IMR-90 (cell line): ENCODE results near the gene ADAMTSL1. TPM values are rescaled to one million over a fixed set of nuclear protein-coding genes. Genes with fewer than 3 reads are reported as not detected.

ENCODE experiments used
- ATAC-seq: fragments of 200-7000 bp; cut with Tn5 transposase; 2 replicates; pipeline ENCODE4 v1.9.1; 2020; ENCODE audit warnings: low read depth, mild to moderate bottlenecking, moderate library complexity
- BruUV-seq: library from RNA; stranded (reverse); fragments of 400-500 nt; replicated peaks from 2 replicates; lab custom pipeline; 2021; lab: Mats Ljungman, UMichigan
- CTCF ChIA-PET: fragments of 300-600 bp; formaldehyde crosslinking; extraction: SDS; loops from one replicate; lab custom pipeline; 2021; ENCODE audit warnings: antibody characterized with exemption; lab: Yijun Ruan, JAX
- POLR2A ChIA-PET: fragments of 300-600 bp; sonication (Branson Sonifier 250); formaldehyde crosslinking; loops from one replicate; lab custom pipeline; 2022; ENCODE audit warnings: antibody characterized with exemption; ENCODE audit not compliant: unreplicated experiment; lab: Charles Lee
- DNase-seq: peaks from one replicate; pipeline ENCODE4 v3.0.0; 2013
- H2AFZ ChIP-seq: replicated peaks from 2 replicates; pipeline ENCODE3; 2013; ENCODE audit warnings: low read length, mild to moderate bottlenecking; ENCODE audit not compliant: poor library complexity
- H2AK5ac ChIP-seq: 2 replicates; pipeline ENCODE4 v1.6.1; 2013; ENCODE audit warnings: low read depth, low read length, inconsistent platforms
- H2AK9ac ChIP-seq: replicated peaks from 2 replicates; pipeline ENCODE3; 2013; ENCODE audit warnings: mild to moderate bottlenecking, low read depth, low read length, moderate library complexity; ENCODE audit not compliant: poor library complexity
- H2BK120ac ChIP-seq: 2 replicates; pipeline ENCODE4 v1.6.1; 2013; ENCODE audit warnings: low read depth, low read length, inconsistent platforms
- H2BK15ac ChIP-seq: 3 replicates; pipeline ENCODE4 v1.6.1; 2013; ENCODE audit warnings: low read depth, low read length, inconsistent platforms
- H2BK20ac ChIP-seq: 2 replicates; pipeline ENCODE4 v1.6.1; 2013; ENCODE audit warnings: low read depth, mild to moderate bottlenecking, inconsistent platforms, low read length, moderate library complexity
- H2BK5ac ChIP-seq: 2 replicates; pipeline ENCODE4 v1.6.1; 2013; ENCODE audit warnings: mild to moderate bottlenecking, low read depth, low read length, inconsistent platforms; ENCODE audit not compliant: poor library complexity, severe bottlenecking
- H3K14ac ChIP-seq: replicated peaks from 2 replicates; pipeline ENCODE4 v1.6.1; 2013; ENCODE audit warnings: low read depth, low read length, inconsistent platforms
- H3K18ac ChIP-seq: 2 replicates; pipeline ENCODE4 v1.6.1; 2013; ENCODE audit warnings: low read depth, low read length, control low read depth
- H3K23ac ChIP-seq: 2 replicates; pipeline ENCODE4 v1.6.1; 2013; ENCODE audit warnings: low read depth, low read length, inconsistent platforms
- H3K27ac ChIP-seq: 2 replicates; pipeline ENCODE4 v1.5.1; 2013; ENCODE audit warnings: mild to moderate bottlenecking, control low read depth, low read length; ENCODE audit not compliant: insufficient read depth
- H3K27me3 ChIP-seq: 2 replicates; pipeline ENCODE4 v1.6.1; 2013; ENCODE audit warnings: low read length; ENCODE audit not compliant: control insufficient read depth, insufficient read depth
- H3K36me3 ChIP-seq: 2 replicates; pipeline ENCODE4 v1.6.1; 2013; ENCODE audit warnings: low read length, mixed read lengths; ENCODE audit not compliant: control insufficient read depth, insufficient read depth
- H3K4ac ChIP-seq: 2 replicates; pipeline ENCODE4 v1.6.1; 2013; ENCODE audit warnings: low read depth, low read length, inconsistent platforms
- H3K4me1 ChIP-seq: 2 replicates; pipeline ENCODE4 v1.6.1; 2013; ENCODE audit warnings: low read length, mixed read lengths; ENCODE audit not compliant: control insufficient read depth, insufficient read depth
- H3K4me2 ChIP-seq: 2 replicates; pipeline ENCODE4 v1.6.1; 2013; ENCODE audit warnings: low read depth, mild to moderate bottlenecking, control low read depth, low read length, moderate library complexity
- H3K4me3 ChIP-seq: 2 replicates; pipeline ENCODE4 v1.5.1; 2013; ENCODE audit warnings: low read depth, mild to moderate bottlenecking, control low read depth, low read length, moderate library complexity; ENCODE audit not compliant: insufficient read depth
- H3K56ac ChIP-seq: 2 replicates; pipeline ENCODE4 v1.6.1; 2013; ENCODE audit warnings: low read length, inconsistent platforms; ENCODE audit not compliant: insufficient read depth; ENCODE audit errors: extremely low read depth
- H3K79me1 ChIP-seq, 2 experiments: 2 replicates each; pipeline ENCODE4 v1.6.1; 2013; ENCODE audit warnings: low read length in 2 of 2, inconsistent platforms in 1 of 2, low read depth in 1 of 2
- H3K9ac ChIP-seq: 2 replicates; pipeline ENCODE4 v1.6.1; 2013; ENCODE audit warnings: low read depth, low read length, control low read depth
- H3K9me1 ChIP-seq: 2 replicates; pipeline ENCODE4 v1.6.1; 2013; ENCODE audit warnings: low read length, inconsistent platforms; ENCODE audit not compliant: insufficient read depth
- H3K9me3 ChIP-seq: 2 replicates; pipeline ENCODE4 v1.6.1; 2013; ENCODE audit warnings: low read length; ENCODE audit not compliant: control insufficient read depth, insufficient read depth
- H4K20me1 ChIP-seq: 2 replicates; pipeline ENCODE4 v1.6.1; 2013; ENCODE audit warnings: low read length, inconsistent platforms; ENCODE audit not compliant: insufficient read depth
- H4K5ac ChIP-seq: 2 replicates; pipeline ENCODE4 v1.6.1; 2013; ENCODE audit warnings: mild to moderate bottlenecking, low read depth, low read length, control low read depth
- H4K8ac ChIP-seq, 2 experiments: 2 replicates each; pipeline ENCODE4 v1.6.1; 2013; ENCODE audit warnings: low read depth in 2 of 2, low read length in 2 of 2, control low read depth in 1 of 2, inconsistent platforms in 1 of 2
- H4K91ac ChIP-seq: 2 replicates; pipeline ENCODE4 v1.6.1; 2013; ENCODE audit warnings: low read depth, low read length, inconsistent platforms; ENCODE audit not compliant: insufficient read depth
- BHLHE40 ChIP-seq: fragments of 150-350 bp; IDR thresholded peaks from 2 replicates; pipeline ENCODE4 v1.6.1; 2016; ENCODE audit warnings: mild to moderate bottlenecking, low read depth, low read length
- CEBPB ChIP-seq: IDR thresholded peaks from 2 replicates; pipeline ENCODE4 v1.6.1; 2012; ENCODE audit warnings: low read depth, low read length, improper control_type of control experiment
- CHD1 ChIP-seq: IDR thresholded peaks from 2 replicates; pipeline ENCODE4 v1.6.1; 2012; ENCODE audit warnings: low read depth, low read length, improper control_type of control experiment
- FOS ChIP-seq: fragments of 150-350 bp; IDR thresholded peaks from 2 replicates; pipeline ENCODE4 v1.6.1; 2016; ENCODE audit warnings: low read depth, low read length
- MAFK ChIP-seq: IDR thresholded peaks from 2 replicates; pipeline ENCODE4 v1.6.1; 2012; ENCODE audit warnings: low read depth, low read length, improper control_type of control experiment
- MAZ ChIP-seq: IDR thresholded peaks from 2 replicates; pipeline ENCODE4 v1.6.1; 2012; ENCODE audit warnings: low read depth, mild to moderate bottlenecking, low read length, improper control_type of control experiment, moderate library complexity, borderline replicate concordance
- POLR2A ChIP-seq: IDR thresholded peaks from 2 replicates; pipeline ENCODE4 v1.6.1; 2012; ENCODE audit warnings: mild to moderate bottlenecking, low read depth, low read length
- RAD21 ChIP-seq: IDR thresholded peaks from 2 replicates; pipeline ENCODE4 v1.6.1; 2012; ENCODE audit warnings: low read length, improper control_type of control experiment
- RFX5 ChIP-seq: IDR thresholded peaks from 2 replicates; pipeline ENCODE4 v1.8.0; 2012; ENCODE audit warnings: low read depth, mild to moderate bottlenecking, low read length, moderate library complexity
- SMC3 ChIP-seq: fragments of 150-350 bp; IDR thresholded peaks from 2 replicates; pipeline ENCODE4 v1.6.1; 2016; ENCODE audit warnings: low read depth, mild to moderate bottlenecking, antibody characterized with exemption, low read length, moderate library complexity
- WGBS, 2 experiments: methylation state at CpG; one replicate each; pipeline versions ENCODE4 v1.1.5 to v1.1.7; 2013; ENCODE audit warnings: missing lambda C conversion rate in 2 of 2; ENCODE audit not compliant: insufficient read length in 1 of 2; ENCODE audit errors: extremely low coverage in 2 of 2; 5-methylcytosine and 5-hydroxymethylcytosine counted together
- dilution Hi-C: fragments of 300-500 bp; cut with HindIII; formaldehyde crosslinking; loops from one replicate; pipeline ENCODE4 v1.14.3; 2018; ENCODE audit warnings: low sequenced_read_pairs; ENCODE audit not compliant: unreplicated experiment
- in situ Hi-C: fragments of 300-500 bp; cut with MboI; formaldehyde crosslinking; loops from 3 replicates; pipeline ENCODE4 v1.14.3; 2019; ENCODE audit warnings: low sequenced_read_pairs, inconsistent platforms, mixed read lengths
- intact Hi-C: fragments of 100-400 bp; cut with micrococcal nuclease; formaldehyde crosslinking; loops from 2 replicates; pipeline ENCODE4 v1.10.0; 2022
- polyA plus RNA-seq, 3 experiments: library from polyadenylated mRNA; depleted of rRNA; stranded (reverse); fragments of >200 nt; gene quantifications; 2 replicates each; pipeline ENCODE4 v1.2.3, GENCODE V29; 2012; ENCODE audit warnings: low replicate concordance in 1 of 3
- total RNA-seq: library from RNA; depleted of rRNA; stranded (reverse); fragments of >200 nt; gene quantifications from 2 replicates; pipeline ENCODE4 v1.2.3, GENCODE V29; 2012
- TF ChIP-seq, protein P1 (sequence below): conservative IDR thresholded peaks from 2 replicates; pipeline ENCODE4 v1.5.1; 2012; ENCODE audit warnings: mild to moderate bottlenecking, low read depth, low read length, improper control_type of control experiment
- TF ChIP-seq, protein P2 (sequence below): fragments of 150-350 bp; IDR thresholded peaks from 2 replicates; pipeline ENCODE4 v1.6.1; 2017; ENCODE audit warnings: mild to moderate bottlenecking, antibody characterized with exemption, low read length, low read depth

Gene ADAMTSL1
- total and polyA plus RNA-seq, 2 of the 4 experiments (the other 2 are of a cell fraction), result 38.2 to 62.2 TPM

DNA sequence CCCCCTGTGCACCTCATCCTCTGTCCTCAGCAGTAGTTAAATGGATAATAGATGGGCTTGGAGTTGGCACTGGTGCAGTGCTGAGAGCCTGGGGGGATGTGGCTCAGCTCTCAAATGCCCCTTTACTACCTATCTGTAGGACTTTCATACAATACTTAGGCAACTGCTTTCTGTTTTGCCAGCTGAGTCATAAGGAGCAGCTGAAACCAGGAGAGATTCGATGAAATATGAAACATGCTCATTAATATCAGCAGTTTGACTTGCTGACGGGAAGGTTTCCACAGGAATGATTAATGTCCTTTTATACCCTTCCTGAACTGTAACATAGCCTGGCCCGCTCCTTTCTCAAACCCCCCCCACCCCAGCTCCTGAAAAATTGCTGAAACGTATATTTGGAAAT is 416.4 kb downstream of the ADAMTSL1 start:
- Histone ChIP-seq H3K9ac (no peak overlapping the region), H3K18ac (no peak overlapping the region), H3K4me3 (no peak overlapping the region), H3K36me3 (no peaks in the 10 kb centered on the region), H2AK9ac (no peak overlapping the region), H4K20me1 (no peaks in the 10 kb centered on the region), H2BK5ac (no peak overlapping the region), H3K56ac (no peak overlapping the region), H3K79me1 (no peaks in the 10 kb centered on the region), H2BK20ac (no peak overlapping the region), H2BK120ac (no peak overlapping the region), H3K9me3 (peaks cover 2% of the 10 kb centered on the region; the same call in 1 of the 2 replicates), H3K4me1 (no peaks in the 10 kb centered on the region), H3K4ac (no peak overlapping the region), H4K91ac (no peak overlapping the region), H4K8ac (no peak overlapping the region), H4K5ac (no peak overlapping the region), H3K4me2 (no peak overlapping the region), H3K27me3 (no peaks in the 10 kb centered on the region), H3K14ac (no peak overlapping the region), H2AFZ (no peak overlapping the region), H3K9me1 (no peaks in the 10 kb centered on the region), H2AK5ac (no peak overlapping the region), H3K27ac (no peak overlapping the region), H2BK15ac (no peak overlapping the region), H3K23ac (no peak overlapping the region)
- CTCF ChIA-PET, result no interaction called here
- POLR2A ChIA-PET, result no interaction called here
- intact Hi-C loops, result no loop called here
- in situ Hi-C loops, result no loop called here
- DNase-seq (peak; percentile 41), ATAC-seq (peak; percentile 27; the same call in 1 of the 2 replicates)
- BruUV-seq, result no TSS peak
- dilution Hi-C loops, result no loop called here
- no CpG with 5 or more reads among the region's 4 CpGs for WGBS, 2 experiments
- TF ChIP-seq, protein P1, sequence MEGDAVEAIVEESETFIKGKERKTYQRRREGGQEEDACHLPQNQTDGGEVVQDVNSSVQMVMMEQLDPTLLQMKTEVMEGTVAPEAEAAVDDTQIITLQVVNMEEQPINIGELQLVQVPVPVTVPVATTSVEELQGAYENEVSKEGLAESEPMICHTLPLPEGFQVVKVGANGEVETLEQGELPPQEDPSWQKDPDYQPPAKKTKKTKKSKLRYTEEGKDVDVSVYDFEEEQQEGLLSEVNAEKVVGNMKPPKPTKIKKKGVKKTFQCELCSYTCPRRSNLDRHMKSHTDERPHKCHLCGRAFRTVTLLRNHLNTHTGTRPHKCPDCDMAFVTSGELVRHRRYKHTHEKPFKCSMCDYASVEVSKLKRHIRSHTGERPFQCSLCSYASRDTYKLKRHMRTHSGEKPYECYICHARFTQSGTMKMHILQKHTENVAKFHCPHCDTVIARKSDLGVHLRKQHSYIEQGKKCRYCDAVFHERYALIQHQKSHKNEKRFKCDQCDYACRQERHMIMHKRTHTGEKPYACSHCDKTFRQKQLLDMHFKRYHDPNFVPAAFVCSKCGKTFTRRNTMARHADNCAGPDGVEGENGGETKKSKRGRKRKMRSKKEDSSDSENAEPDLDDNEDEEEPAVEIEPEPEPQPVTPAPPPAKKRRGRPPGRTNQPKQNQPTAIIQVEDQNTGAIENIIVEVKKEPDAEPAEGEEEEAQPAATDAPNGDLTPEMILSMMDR, result no peak
- no peak for TF ChIP-seq FOS
- no peak for TF ChIP-seq RFX5
- TF ChIP-seq MAFK, result no peak
- TF ChIP-seq, protein P2, sequence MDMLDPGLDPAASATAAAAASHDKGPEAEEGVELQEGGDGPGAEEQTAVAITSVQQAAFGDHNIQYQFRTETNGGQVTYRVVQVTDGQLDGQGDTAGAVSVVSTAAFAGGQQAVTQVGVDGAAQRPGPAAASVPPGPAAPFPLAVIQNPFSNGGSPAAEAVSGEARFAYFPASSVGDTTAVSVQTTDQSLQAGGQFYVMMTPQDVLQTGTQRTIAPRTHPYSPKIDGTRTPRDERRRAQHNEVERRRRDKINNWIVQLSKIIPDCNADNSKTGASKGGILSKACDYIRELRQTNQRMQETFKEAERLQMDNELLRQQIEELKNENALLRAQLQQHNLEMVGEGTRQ, result no peak
- TF ChIP-seq CEBPB, result no peak
- TF ChIP-seq CHD1, result no peak
- TF ChIP-seq RAD21, result no peak
- TF ChIP-seq MAZ, result no peak
- TF ChIP-seq POLR2A, result no peak
- no peak for TF ChIP-seq BHLHE40
- TF ChIP-seq SMC3, result no peak
